Loucy (cell line): ENCODE data around the gene HNRNPU.

ENCODE experiments used
- H2AFZ ChIP-seq: fragments of 200-600 bp; sonication (generic); 2 replicates; pipeline ENCODE4 v1.6.0; 2016; ENCODE audit warnings: antibody characterized with exemption, mild to moderate bottlenecking, low read length, moderate library complexity
- H3F3A ChIP-seq: fragments of 200-600 bp; 2 replicates; pipeline ENCODE4 v1.6.0; 2016; ENCODE audit warnings: antibody characterized with exemption, low read depth, mild to moderate bottlenecking
- H3K27me3 ChIP-seq: fragments of 200-600 bp; sonication (generic); 2 replicates; pipeline ENCODE4 v1.6.1; 2014; ENCODE audit warnings: low read length, mild to moderate bottlenecking; ENCODE audit not compliant: insufficient read depth, poor library complexity, severe bottlenecking
- H3K36me3 ChIP-seq: fragments of 200-600 bp; sonication (generic); 2 replicates; pipeline ENCODE4 v1.6.1; 2016; ENCODE audit warnings: low read length; ENCODE audit not compliant: insufficient read depth
- H3K4me1 ChIP-seq: fragments of 200-600 bp; sonication (generic); 2 replicates; pipeline ENCODE4 v1.5.1; 2014; ENCODE audit warnings: low read length, mild to moderate bottlenecking; ENCODE audit not compliant: insufficient read depth, poor library complexity, severe bottlenecking
- H3K4me2 ChIP-seq: fragments of 200-600 bp; sonication (generic); 2 replicates; pipeline ENCODE4 v1.6.0; 2014; ENCODE audit warnings: antibody characterized with exemption, low read length, low read depth, mild to moderate bottlenecking; ENCODE audit not compliant: poor library complexity, severe bottlenecking
- H3K4me3 ChIP-seq: fragments of 200-600 bp; sonication (generic); 2 replicates; pipeline ENCODE4 v1.5.1; 2014; ENCODE audit warnings: low read length, mild to moderate bottlenecking, mixed read lengths; ENCODE audit not compliant: poor library complexity, severe bottlenecking
- H3K79me2 ChIP-seq: fragments of 200-600 bp; sonication (generic); 2 replicates; pipeline ENCODE4 v1.6.1; 2014; ENCODE audit warnings: low read length; ENCODE audit not compliant: insufficient read depth
- H3K9ac ChIP-seq: fragments of 200-600 bp; sonication (generic); 2 replicates; pipeline ENCODE4 v1.6.0; 2014; ENCODE audit warnings: mild to moderate bottlenecking, low read depth, low read length, moderate library complexity; ENCODE audit not compliant: poor library complexity, severe bottlenecking
- H3K9me2 ChIP-seq: fragments of 200-600 bp; sonication (generic); replicated peaks from 2 replicates; pipeline ENCODE4 v1.6.1; 2016; ENCODE audit warnings: low read depth, low read length, mixed read lengths
- H3K9me3 ChIP-seq: fragments of 200-600 bp; sonication (generic); 2 replicates; pipeline ENCODE4 v1.6.1; 2014; ENCODE audit warnings: mild to moderate bottlenecking, antibody characterized with exemption, low read length, low read depth; ENCODE audit not compliant: insufficient read depth
- H4K20me1 ChIP-seq: fragments of 200-600 bp; sonication (generic); 2 replicates; pipeline ENCODE4 v1.6.0; 2014; ENCODE audit warnings: antibody characterized with exemption, low read length, mild to moderate bottlenecking; ENCODE audit not compliant: insufficient read depth, poor library complexity, severe bottlenecking
- EZH2phosphoT487 ChIP-seq: fragments of 200-600 bp; IDR thresholded peaks from 2 replicates; pipeline ENCODE4 v1.6.1; 2018; ENCODE audit warnings: antibody characterized with exemption, mild to moderate bottlenecking, moderate library complexity, borderline replicate concordance
- TF ChIP-seq, protein P1 (sequence below): fragments of 200-600 bp; sonication (generic); conservative IDR thresholded peaks from 2 replicates; pipeline ENCODE4 v1.5.1; 2014; ENCODE audit warnings: mild to moderate bottlenecking, antibody characterized with exemption, low read length

The HNRNPU gene

DNA sequence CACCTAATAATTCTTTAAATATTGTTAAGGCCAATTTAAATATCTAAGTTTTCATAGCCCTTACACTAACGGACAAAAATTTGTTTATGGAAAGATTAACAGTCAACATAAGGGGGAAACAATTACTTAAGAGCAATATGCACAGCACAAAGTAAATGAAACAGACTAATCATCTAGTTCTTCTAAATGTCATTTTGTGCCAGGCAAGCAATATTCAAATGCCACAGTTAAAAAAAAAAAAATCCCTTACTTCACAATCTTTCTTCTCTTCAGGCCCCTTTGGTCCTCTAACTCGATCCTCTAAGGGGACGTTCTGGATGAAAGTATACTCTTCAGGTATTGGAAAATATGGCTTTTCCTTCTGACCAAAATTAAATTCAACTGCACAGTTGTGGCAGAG is 6.6 kb downstream of the HNRNPU start:
- no peak overlapping the region for H2AFZ ChIP-seq
- peak overlapping the region; percentile 99 for H3K4me2 ChIP-seq
- H3K79me2 ChIP-seq: peaks cover 99% of the 10 kb centered on the region
- peak overlapping the region; percentile 97 for H3K4me3 ChIP-seq
- no peaks in the 10 kb centered on the region for H3K9me2 ChIP-seq
- no peaks in the 10 kb centered on the region for H3K27me3 ChIP-seq
- TF ChIP-seq, protein P1, sequence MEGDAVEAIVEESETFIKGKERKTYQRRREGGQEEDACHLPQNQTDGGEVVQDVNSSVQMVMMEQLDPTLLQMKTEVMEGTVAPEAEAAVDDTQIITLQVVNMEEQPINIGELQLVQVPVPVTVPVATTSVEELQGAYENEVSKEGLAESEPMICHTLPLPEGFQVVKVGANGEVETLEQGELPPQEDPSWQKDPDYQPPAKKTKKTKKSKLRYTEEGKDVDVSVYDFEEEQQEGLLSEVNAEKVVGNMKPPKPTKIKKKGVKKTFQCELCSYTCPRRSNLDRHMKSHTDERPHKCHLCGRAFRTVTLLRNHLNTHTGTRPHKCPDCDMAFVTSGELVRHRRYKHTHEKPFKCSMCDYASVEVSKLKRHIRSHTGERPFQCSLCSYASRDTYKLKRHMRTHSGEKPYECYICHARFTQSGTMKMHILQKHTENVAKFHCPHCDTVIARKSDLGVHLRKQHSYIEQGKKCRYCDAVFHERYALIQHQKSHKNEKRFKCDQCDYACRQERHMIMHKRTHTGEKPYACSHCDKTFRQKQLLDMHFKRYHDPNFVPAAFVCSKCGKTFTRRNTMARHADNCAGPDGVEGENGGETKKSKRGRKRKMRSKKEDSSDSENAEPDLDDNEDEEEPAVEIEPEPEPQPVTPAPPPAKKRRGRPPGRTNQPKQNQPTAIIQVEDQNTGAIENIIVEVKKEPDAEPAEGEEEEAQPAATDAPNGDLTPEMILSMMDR: no peak
- H3K4me1 ChIP-seq: peaks cover 77% of the 10 kb centered on the region
- H3F3A ChIP-seq: peaks cover 4% of the 10 kb centered on the region; the same call in 1 of the 2 replicates
- peak overlapping the region; percentile 0 for H3K9ac ChIP-seq
- H4K20me1 ChIP-seq: peaks cover 100% of the 10 kb centered on the region
- H3K36me3 ChIP-seq: peaks cover 94% of the 10 kb centered on the region
- no peaks in the 10 kb centered on the region for H3K9me3 ChIP-seq

DNA sequence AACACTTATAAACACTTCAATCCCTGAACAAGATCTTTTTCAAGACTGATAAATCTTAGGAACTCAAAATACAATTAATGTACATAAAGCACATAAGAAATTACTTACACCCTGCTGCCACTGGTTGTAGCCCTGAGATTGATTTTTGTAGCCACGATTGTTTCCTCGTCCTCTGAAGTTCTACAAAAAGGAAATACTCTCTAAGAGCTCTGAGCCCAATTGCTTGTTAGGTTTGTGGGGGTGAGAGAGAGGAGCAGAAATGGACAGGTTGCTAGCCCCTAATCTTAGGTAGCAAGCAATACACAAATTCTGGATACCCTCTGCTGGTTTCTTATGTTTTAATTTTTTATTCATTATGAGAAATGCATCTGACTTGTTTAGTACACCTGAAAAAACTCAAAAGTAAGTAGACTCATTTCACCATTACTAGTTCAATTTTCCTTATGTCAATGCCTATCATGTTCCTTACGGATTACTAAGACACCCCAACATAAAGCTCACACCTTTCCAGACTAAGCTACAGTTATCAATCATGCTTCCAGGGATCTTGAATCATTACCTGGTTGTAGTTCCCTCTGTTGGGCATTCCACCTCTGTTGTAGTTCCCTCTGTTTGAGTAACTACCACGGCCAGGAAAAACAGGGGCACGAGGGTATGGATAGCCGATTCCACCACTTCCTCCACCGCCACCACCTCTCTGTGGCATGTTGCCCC is 9.3 kb downstream of the HNRNPU start:
- no peak overlapping the region for H2AFZ ChIP-seq
- peaks cover 96% of the 10 kb centered on the region for H3K36me3 ChIP-seq
- no peaks in the 10 kb centered on the region for H3K9me2 ChIP-seq
- no peaks in the 10 kb centered on the region for H3K9me3 ChIP-seq
- H4K20me1 ChIP-seq: peaks cover 98% of the 10 kb centered on the region
- H3K4me1 ChIP-seq: peaks cover 66% of the 10 kb centered on the region
- H3K4me2 ChIP-seq: peak overlapping the region; percentile 99
- H3K27me3 ChIP-seq: no peaks in the 10 kb centered on the region
- H3K4me3 ChIP-seq: peak overlapping the region; percentile 32
- TF ChIP-seq, protein P1: no peak
- no peak for TF ChIP-seq EZH2phosphoT487
- H3K9ac ChIP-seq: no peak overlapping the region
- H3F3A ChIP-seq: peaks cover 4% of the 10 kb centered on the region; the same call in 1 of the 2 replicates
- H3K79me2 ChIP-seq: peaks cover 90% of the 10 kb centered on the region

DNA sequence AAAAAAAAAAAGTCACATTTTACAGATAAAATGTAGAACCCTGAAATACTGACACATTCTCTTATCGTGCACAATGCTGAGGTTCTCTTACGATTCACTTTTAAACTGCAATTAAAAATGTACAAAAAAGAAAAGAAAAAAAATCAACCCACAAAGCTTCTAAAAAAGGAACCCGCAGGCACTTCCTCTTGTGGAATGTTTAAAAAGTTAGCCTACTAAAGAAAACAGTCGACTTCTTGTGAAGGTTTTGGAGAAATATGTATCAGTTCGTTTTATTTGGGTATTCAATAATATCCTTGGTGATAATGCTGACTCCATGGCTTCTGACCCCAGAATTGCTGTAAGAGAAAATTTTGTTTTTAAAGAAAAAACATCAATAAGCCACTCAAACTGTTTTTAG is 10.2 kb downstream of the HNRNPU start:
- Histone ChIP-seq H3K79me2 (peaks cover 82% of the 10 kb centered on the region), H3K9ac (no peak overlapping the region), H3K4me1 (peaks cover 58% of the 10 kb centered on the region), H3K36me3 (peaks cover 91% of the 10 kb centered on the region), H3K4me3 (no peak overlapping the region), H3K4me2 (peak overlapping the region; percentile 11), H3K9me2 (no peaks in the 10 kb centered on the region), H3K27me3 (no peaks in the 10 kb centered on the region), H2AFZ (no peak overlapping the region), H3F3A (peaks cover 4% of the 10 kb centered on the region; the same call in 1 of the 2 replicates), H4K20me1 (peaks cover 98% of the 10 kb centered on the region), H3K9me3 (no peaks in the 10 kb centered on the region)
- TF ChIP-seq, protein P1: no peak
- TF ChIP-seq EZH2phosphoT487: no peak
